H1 (cell line): ENCODE measurements around the gene KLK12. TPM values are rescaled to one million over a fixed set of nuclear protein-coding genes. Genes with fewer than 3 reads are reported as not detected.

Experiments
- CTCF ChIA-PET: fragments of 300-600 bp; sonication (Branson Sonifier 250); formaldehyde crosslinking; loops from one replicate; lab custom pipeline; 2021; ENCODE audit not compliant: partially characterized antibody; lab: Charles Lee
- POLR2A ChIA-PET: fragments of 300-600 bp; sonication (Branson Sonifier 250); formaldehyde crosslinking; loops from one replicate; lab custom pipeline; 2021; ENCODE audit warnings: inconsistent platforms; ENCODE audit not compliant: partially characterized antibody; lab: Charles Lee
- DNase-seq, 2 experiments: peaks; one replicate each; pipeline versions ENCODE4 v3.0.0 to v3.0.0-alpha.2; 2010 to 2022; ENCODE audit warnings: low spot score in 2 of 2, low read depth in 1 of 2, mixed read lengths in 1 of 2
- FAIRE-seq: peaks from 2 replicates; lab custom pipeline; 2011; peaks lifted over from hg19 to GRCh38; lab: Jason Lieb, UNC
- H2AFZ ChIP-seq: 2 replicates; pipeline ENCODE4 v1.8.1; 2012; ENCODE audit warnings: low read length, inconsistent platforms
- H2AK5ac ChIP-seq: 2 replicates; pipeline ENCODE4 v1.6.1; 2013; ENCODE audit warnings: low read depth, low read length
- H2BK120ac ChIP-seq: replicated peaks from 2 replicates; pipeline ENCODE3; 2013; ENCODE audit warnings: low read depth, low read length, inconsistent platforms
- H2BK12ac ChIP-seq: 2 replicates; pipeline ENCODE4 v1.6.1; 2013; ENCODE audit warnings: low read depth, low read length
- H2BK15ac ChIP-seq: 2 replicates; pipeline ENCODE4 v1.6.1; 2013; ENCODE audit warnings: low read length
- H2BK20ac ChIP-seq: 2 replicates; pipeline ENCODE4 v1.6.1; 2013; ENCODE audit warnings: low read length
- H2BK5ac ChIP-seq: 2 replicates; pipeline ENCODE4 v1.6.1; 2013; ENCODE audit warnings: low read depth, low read length
- H3K14ac ChIP-seq: 2 replicates; pipeline ENCODE4 v1.6.1; 2013; ENCODE audit warnings: inconsistent platforms; ENCODE audit not compliant: insufficient read length
- H3K18ac ChIP-seq: 2 replicates; pipeline ENCODE4 v1.6.1; 2013; ENCODE audit warnings: low read length; ENCODE audit errors: extremely low read depth
- H3K23ac ChIP-seq: 2 replicates; pipeline ENCODE4 v1.6.1; 2013; ENCODE audit warnings: inconsistent platforms; ENCODE audit not compliant: insufficient read length
- H3K23me2 ChIP-seq: 2 replicates; pipeline ENCODE4 v1.6.1; 2013; ENCODE audit warnings: low read depth, low read length
- H3K27ac ChIP-seq: 2 replicates; pipeline ENCODE4 v1.6.1; 2011; ENCODE audit warnings: low read depth, low read length, inconsistent platforms
- H3K27me3 ChIP-seq, 4 experiments: replicated peaks in 1 of 4; 1 replicate in 1 of 4; 2 replicates in 3 of 4; pipeline versions ENCODE4 v1.6.1 to v1.8.1; 2011 to 2013; ENCODE audit warnings: low read length in 3 of 4, mild to moderate bottlenecking in 3 of 4, inconsistent platforms in 2 of 4, mixed read lengths in 2 of 4, moderate library complexity in 1 of 4; ENCODE audit not compliant: control insufficient read depth in 3 of 4, insufficient read depth in 3 of 4; ENCODE audit errors: extremely low read depth in 1 of 4
- H3K36me3 ChIP-seq, 4 experiments: 2 replicates each; pipeline versions ENCODE4 v1.6.1 to v1.8.1; 2011 to 2013; ENCODE audit warnings: mild to moderate bottlenecking in 4 of 4, low read length in 3 of 4, moderate library complexity in 2 of 4, control low read depth in 1 of 4, inconsistent platforms in 1 of 4; ENCODE audit not compliant: insufficient read depth in 4 of 4, control insufficient read depth in 2 of 4
- H3K4ac ChIP-seq: replicated peaks from 2 replicates; pipeline ENCODE3; 2013; ENCODE audit warnings: low read length, low read depth, mixed read lengths, inconsistent platforms; ENCODE audit not compliant: insufficient read length
- H3K4me1 ChIP-seq, 4 experiments: replicated peaks in 1 of 4; 1 replicate in 1 of 4; 2 replicates in 3 of 4; pipeline versions ENCODE4 v1.6.1 to v1.8.1; 2011 to 2013; ENCODE audit warnings: low read length in 3 of 4, inconsistent platforms in 2 of 4, mixed read lengths in 1 of 4; ENCODE audit not compliant: insufficient read depth in 4 of 4, control insufficient read depth in 3 of 4
- H3K4me2 ChIP-seq, 2 experiments: 2 replicates each; pipeline versions ENCODE4 v1.6.1 to v1.8.1; 2011 to 2013; ENCODE audit warnings: low read depth in 2 of 2, low read length in 2 of 2, control low read depth in 1 of 2, inconsistent platforms in 1 of 2, mild to moderate bottlenecking in 1 of 2; ENCODE audit not compliant: insufficient read depth in 1 of 2
- H3K4me3 ChIP-seq, 4 experiments: fragments of 200-600, 300-600 bp in 1 of 4; sonication (generic), shearing (Covaris generic), sonication (Bioruptor Twin) in 1 of 4; 2 replicates each; pipeline versions ENCODE4 v1.5.1 to v1.8.1; 2011 to 2016; ENCODE audit warnings: low read length in 4 of 4, low read depth in 3 of 4, control low read depth in 2 of 4, inconsistent platforms in 2 of 4, mild to moderate bottlenecking in 2 of 4, mixed read lengths in 1 of 4, moderate library complexity in 1 of 4; ENCODE audit not compliant: insufficient read depth in 2 of 4; ENCODE audit errors: extremely low read depth in 1 of 4
- H3K56ac ChIP-seq: replicated peaks from 2 replicates; pipeline ENCODE3; 2013; ENCODE audit warnings: low read depth, mild to moderate bottlenecking, mixed read lengths, low read length, inconsistent platforms; ENCODE audit not compliant: insufficient read length
- H3K79me1 ChIP-seq: 2 replicates; pipeline ENCODE4 v1.6.1; 2013; ENCODE audit warnings: low read depth, low read length, control low read depth
- H3K79me2 ChIP-seq, 2 experiments: 2 replicates each; pipeline versions ENCODE4 v1.6.1 to v1.8.1; 2012 to 2013; ENCODE audit warnings: low read length in 2 of 2, mild to moderate bottlenecking in 2 of 2, inconsistent platforms in 1 of 2; ENCODE audit not compliant: insufficient read depth in 2 of 2, control insufficient read depth in 1 of 2
- H3K9ac ChIP-seq, 4 experiments: replicated peaks in 1 of 4; 1 replicate in 1 of 4; 2 replicates in 3 of 4; pipeline versions ENCODE4 v1.6.1 to v1.8.1; 2011 to 2013; ENCODE audit warnings: low read depth in 3 of 4, low read length in 3 of 4, control low read depth in 2 of 4, mild to moderate bottlenecking in 2 of 4, moderate library complexity in 2 of 4, inconsistent platforms in 1 of 4; ENCODE audit errors: extremely low read depth in 1 of 4
- H3K9me3 ChIP-seq, 2 experiments: 2 replicates each; pipeline versions ENCODE4 v1.6.1 to v1.8.1; 2012 to 2013; ENCODE audit warnings: mild to moderate bottlenecking in 2 of 2, moderate library complexity in 2 of 2, control low read depth in 1 of 2, inconsistent platforms in 1 of 2, low read depth in 1 of 2, low read length in 1 of 2, mixed read lengths in 1 of 2; ENCODE audit not compliant: insufficient read depth in 2 of 2
- H4K20me1 ChIP-seq, 2 experiments: replicated peaks in 1 of 2; 2 replicates each; pipeline versions ENCODE3 to v1.8.1; 2011 to 2013; ENCODE audit warnings: inconsistent platforms in 2 of 2, low read length in 2 of 2, mild to moderate bottlenecking in 1 of 2; ENCODE audit not compliant: insufficient read depth in 2 of 2, control insufficient read depth in 1 of 2
- H4K5ac ChIP-seq: 2 replicates; pipeline ENCODE4 v1.6.1; 2013; ENCODE audit warnings: low read length, low read depth, mixed read lengths, inconsistent platforms; ENCODE audit not compliant: insufficient read length
- H4K8ac ChIP-seq: 2 replicates; pipeline ENCODE4 v1.8.0; 2013; ENCODE audit warnings: mild to moderate bottlenecking, moderate library complexity, low read length, inconsistent platforms; ENCODE audit not compliant: insufficient read depth; ENCODE audit errors: extremely low read depth
- H4K91ac ChIP-seq: replicated peaks from 2 replicates; pipeline ENCODE3; 2013; ENCODE audit warnings: low read length, mixed read lengths, inconsistent platforms; ENCODE audit not compliant: insufficient read length
- CEBPB ChIP-seq: IDR thresholded peaks from 2 replicates; pipeline ENCODE4 v1.6.1; 2012; ENCODE audit warnings: low read depth, low read length
- CTCF ChIP-seq, 3 experiments: IDR thresholded peaks; 1 replicate in 2 of 3; 2 replicates in 1 of 3; pipeline versions ENCODE4 v1.5.1 to v1.6.1; 2011; ENCODE audit warnings: low read length in 3 of 3, mild to moderate bottlenecking in 3 of 3, inconsistent platforms in 2 of 3, low read depth in 1 of 3, moderate library complexity in 1 of 3; ENCODE audit not compliant: insufficient read depth in 1 of 3; ENCODE audit errors: control extremely low read depth in 1 of 3
- HDAC2 ChIP-seq, 2 experiments: fragments of 300-600 bp in 1 of 2; sonication (generic) in 1 of 2; IDR thresholded peaks; 2 replicates each; pipeline ENCODE4 v1.6.1; 2011 to 2012; ENCODE audit warnings: low read depth in 2 of 2, low read length in 2 of 2, mild to moderate bottlenecking in 2 of 2, moderate library complexity in 2 of 2, borderline replicate concordance in 1 of 2, inconsistent platforms in 1 of 2
- NANOG ChIP-seq: IDR thresholded peaks from 2 replicates; pipeline ENCODE4 v1.6.1; 2011; ENCODE audit warnings: low read length, low read depth, mild to moderate bottlenecking, inconsistent platforms; ENCODE audit not compliant: insufficient read depth, poor library complexity, severe bottlenecking
- RFX5 ChIP-seq: IDR thresholded peaks from 2 replicates; pipeline ENCODE4 v1.6.1; 2011; ENCODE audit warnings: low read depth, low read length, improper control_type of control experiment, borderline replicate concordance
- SRF ChIP-seq: IDR thresholded peaks from 2 replicates; pipeline ENCODE4 v1.6.1; 2011; ENCODE audit warnings: mild to moderate bottlenecking, low read depth, low read length, moderate library complexity
- SUZ12 ChIP-seq: fragments of 200-600 bp; sonication (generic); IDR thresholded peaks from 2 replicates; pipeline ENCODE4 v1.6.1; 2012; ENCODE audit warnings: mild to moderate bottlenecking, inconsistent platforms, low read length, moderate library complexity, mixed read lengths
- TAF1 ChIP-seq: IDR thresholded peaks from 2 replicates; pipeline ENCODE4 v1.6.1; 2011; ENCODE audit warnings: mild to moderate bottlenecking, low read depth, low read length
- TBP ChIP-seq: IDR thresholded peaks from 2 replicates; pipeline ENCODE4 v1.6.1; 2011; ENCODE audit warnings: low read depth, low read length, improper control_type of control experiment
- WGBS, 2 experiments: shearing (Covaris generic) in 1 of 2; methylation state at CpG; one replicate each; pipeline versions ENCODE4 v1.1.6 to v1.1.7; 2013 to 2015; ENCODE audit warnings: low lambda C conversion rate in 2 of 2, mixed read lengths in 2 of 2, inconsistent platforms in 1 of 2, low coverage in 1 of 2, missing lambda C conversion rate in 1 of 2; ENCODE audit not compliant: insufficient replicate concordance in 2 of 2, insufficient coverage in 1 of 2, insufficient read length in 1 of 2; ENCODE audit errors: extremely low coverage in 1 of 2, missing lambda C conversion rate in 1 of 2; 5-methylcytosine and 5-hydroxymethylcytosine counted together
- polyA plus RNA-seq, 7 experiments: library from polyadenylated mRNA; depleted of rRNA in 3 of 7; stranded (reverse) in 5 of 7; unstranded in 2 of 7; fragments of >200 nt in 5 of 7; fragments of 200-250 nt in 2 of 7; gene quantifications; 1 replicate in 5 of 7; 2 replicates in 1 of 7; 4 replicates in 1 of 7; pipeline versions ENCODE4 v1.2.1 to v1.2.3, GENCODE V29; 2011 to 2013; ENCODE audit warnings: missing spikeins in 2 of 7, mixed read lengths in 2 of 7
- total RNA-seq: library from RNA; stranded (reverse); fragmentation: NEBNext Ultra II Directional; extraction: Animal tissue kit (Norgen Biotek cat#: 25700); gene quantifications from 2 replicates; pipeline ENCODE4 v1.2.1, GENCODE V29; 2021

The KLK12 gene
- total and polyA plus RNA-seq, 2 of the 8 experiments (the other 6 are each of a cell fraction or from before 2014, with no cell fraction given): 0.24 TPM; not detected in 1

GRCh38 chr19:51060336-51060735 is 25.5 kb upstream of the KLK12 start:
- TF ChIP-seq HDAC2 (IDR thresholded peaks at IDR 0.05; ENCODE audit: borderline replicate concordance in 1 of 2, low read depth in 2 of 2, low read length in 2 of 2) (no peak), SRF (no peak), NANOG (no peak), TBP (no peak), CEBPB (no peak), TAF1 (no peak), CTCF (IDR thresholded peaks at IDR 0.05; ENCODE audit: control extremely low read depth in 1 of 3, insufficient read depth in 1 of 3, low read depth in 1 of 3, low read length in 3 of 3) (no peak), SUZ12 (no peak), RFX5 (no peak)
- TF ChIP-seq, all 59 proteins: peak for 0
- Histone ChIP-seq H2BK15ac (no peak overlapping the region), H3K4ac (no peak overlapping the region), H3K79me1 (no peaks in the 10 kb centered on the region), H3K27ac (no peak overlapping the region), H4K20me1 (no peaks in the 10 kb centered on the region), H4K5ac (no peak overlapping the region), H3K36me3 (no peaks in the 10 kb centered on the region), H3K56ac (no peak overlapping the region), H3K23me2 (peaks cover 13% of the 10 kb centered on the region; the same call in 1 of the 2 replicates), H3K4me1 (peaks cover 0 to under 1% (median 0%) of the 10 kb centered on the region in 4 experiments; a peak in 2 of 7 replicates), H4K91ac (no peak overlapping the region), H3K18ac (no peak overlapping the region), H3K23ac (no peak overlapping the region), H2BK20ac (no peak overlapping the region), H4K8ac (no peak overlapping the region), H2AFZ (no peak overlapping the region), H2BK120ac (no peak overlapping the region), H2AK5ac (no peak overlapping the region), H3K9me3 (no peaks in the 10 kb centered on the region), H3K27me3 (no peaks in the 10 kb centered on the region; a peak in 1 of 7 replicates), H3K9ac (no peak overlapping the region), H3K79me2 (no peaks in the 10 kb centered on the region), H3K14ac (no peak overlapping the region), H3K4me3 (no peak overlapping the region), H3K4me2 (no peak overlapping the region), H2BK5ac (no peak overlapping the region), H2BK12ac (no peak overlapping the region)
- no peak for FAIRE-seq
- ChIA-PET POLR2A (no interaction called here), CTCF (no interaction called here)
- WGBS, 2 experiments: 66% methylated on average over 4 of the region's 4 CpGs; no CpG with 5 or more reads in 1 of the 2 experiments
- DNase-seq: no peak
